Calu3 (cell line): ENCODE data around the gene TTR. TPM values are rescaled to one million over a fixed set of nuclear protein-coding genes. Genes with fewer than 3 reads are reported as not detected.

Source experiments
- BruUV-seq: library from RNA; stranded (reverse); fragments of 400-500 nt; replicated peaks from 2 replicates; lab custom pipeline; 2021; lab: Mats Ljungman, UMichigan
- CTCF ChIA-PET: fragments of 300-600 bp; sonication (Branson Sonifier 250); formaldehyde crosslinking; loops from one replicate; lab custom pipeline; 2022; ENCODE audit warnings: antibody characterized with exemption; lab: Charles Lee
- DNase-seq: peaks from one replicate; pipeline ENCODE4 v3.0.0; 2022
- H3K27ac Mint-ChIP-seq: one replicate; pipeline ENCODE4 v1.8.0; 2022; ENCODE audit warnings: mixed read lengths; ENCODE audit not compliant: unreplicated experiment
- H3K27me3 Mint-ChIP-seq: one replicate; pipeline ENCODE4 v1.8.0; 2022; ENCODE audit warnings: mixed read lengths; ENCODE audit not compliant: unreplicated experiment
- H3K36me3 Mint-ChIP-seq: one replicate; pipeline ENCODE4 v1.8.0; 2022; ENCODE audit warnings: mild to moderate bottlenecking, moderate library complexity, mixed read lengths; ENCODE audit not compliant: insufficient read depth, unreplicated experiment
- H3K4me1 Mint-ChIP-seq: one replicate; pipeline ENCODE4 v1.8.0; 2022; ENCODE audit warnings: mild to moderate bottlenecking, low read depth, mixed read lengths; ENCODE audit not compliant: unreplicated experiment
- H3K4me3 Mint-ChIP-seq: one replicate; pipeline ENCODE4 v1.8.0; 2022; ENCODE audit warnings: mild to moderate bottlenecking, low read depth, moderate library complexity, mixed read lengths; ENCODE audit not compliant: unreplicated experiment
- H3K9me3 Mint-ChIP-seq: one replicate; pipeline ENCODE4 v1.8.0; 2022; ENCODE audit warnings: low read depth, mixed read lengths; ENCODE audit not compliant: unreplicated experiment
- CTCF ChIP-seq: fragments of 200-600 bp; IDR thresholded peaks from one replicate; pipeline ENCODE4 v1.8.0; 2022; ENCODE audit warnings: antibody characterized with exemption; ENCODE audit not compliant: unreplicated experiment
- intact Hi-C: fragments of 100-400 bp; cut with micrococcal nuclease; formaldehyde crosslinking; loops from one replicate; pipeline ENCODE4 v1.10.0; 2022; ENCODE audit not compliant: unreplicated experiment
- total RNA-seq: library from RNA; stranded (reverse); gene quantifications from 2 replicates; pipeline ENCODE4 v1.2.3, GENCODE V29; 2022

TTR gene
- total RNA-seq, 1 experiment from 2014 or later, result 0.87 TPM

GRCh38 chr18:31596081-31596872 is 4.6 kb downstream of the TTR start:
- intact Hi-C loops, result no loop called here
- Mint-ChIP-seq H3K9me3 (no peaks in the 10 kb centered on the region), H3K36me3 (no peaks in the 10 kb centered on the region), H3K27ac (peak overlapping the region; percentile 47), H3K4me1 (peaks cover 17% of the 10 kb centered on the region), H3K27me3 (no peaks in the 10 kb centered on the region), H3K4me3 (no peak overlapping the region)
- peak; percentile 4 for DNase-seq
- no TSS peak for BruUV-seq
- TF ChIP-seq CTCF, result no peak
- CTCF ChIA-PET, result interaction anchor here (0.6 to 0.8 kb wide), 2 partner anchors 40 to 383 kb away, joined by 3 read pairs; no protein-coding TSS in a partner anchor

- peaks cover 11% of the 10 kb centered on the region for H3K4me1 Mint-ChIP-seq
- no TSS peak for BruUV-seq
- H3K9me3 Mint-ChIP-seq, result no peaks in the 10 kb centered on the region
- intact Hi-C loops, result no loop called here
- CTCF ChIA-PET, result interaction anchor here (0.6 to 0.7 kb wide), 2 partner anchors 24 to 50 kb away, joined by 3 to 5 read pairs; no protein-coding TSS in a partner anchor
- no peak for TF ChIP-seq CTCF
- no peaks in the 10 kb centered on the region for H3K36me3 Mint-ChIP-seq
- DNase-seq, result no peak
- no peak overlapping the region for H3K4me3 Mint-ChIP-seq
- H3K27ac Mint-ChIP-seq, result no peak overlapping the region
- H3K27me3 Mint-ChIP-seq, result no peaks in the 10 kb centered on the region
Measured at GRCh38 chr18:31598021-31598805, 6.5 kb downstream of the TTR start.

- no peak for DNase-seq
- H3K27ac Mint-ChIP-seq, result no peak overlapping the region
- CTCF ChIA-PET, result no interaction called here
- intact Hi-C loops, result no loop called here
- TF ChIP-seq CTCF, result no peak
- H3K4me1 Mint-ChIP-seq, result no peaks in the 10 kb centered on the region
- no peaks in the 10 kb centered on the region for H3K27me3 Mint-ChIP-seq
- no peaks in the 10 kb centered on the region for H3K9me3 Mint-ChIP-seq
- no TSS peak for BruUV-seq
- H3K36me3 Mint-ChIP-seq, result no peaks in the 10 kb centered on the region
- H3K4me3 Mint-ChIP-seq, result no peak overlapping the region
Measured at GRCh38 chr18:31603315-31603714, 11.6 kb downstream of the TTR start.

GRCh38 chr18:31606265-31606664 is 14.6 kb downstream of the TTR start:
- peaks cover 5% of the 10 kb centered on the region for H3K4me1 Mint-ChIP-seq
- H3K36me3 Mint-ChIP-seq, result no peaks in the 10 kb centered on the region
- H3K9me3 Mint-ChIP-seq, result no peaks in the 10 kb centered on the region
- no peak for DNase-seq
- BruUV-seq, result no TSS peak
- no peak for TF ChIP-seq CTCF
- intact Hi-C loops, result no loop called here
- H3K27ac Mint-ChIP-seq, result no peak overlapping the region
- H3K4me3 Mint-ChIP-seq, result no peak overlapping the region
- no peaks in the 10 kb centered on the region for H3K27me3 Mint-ChIP-seq
- CTCF ChIA-PET, result no interaction called here
